ENCODE results near the gene ROBO1. TPM values are rescaled to one million over a fixed set of nuclear protein-coding genes. Genes with fewer than 3 reads are reported as not detected.

ROBO1 gene
- polyA plus RNA-seq, 4 donors: 0.81 to 12.2 (median 2.6) TPM

DNA sequence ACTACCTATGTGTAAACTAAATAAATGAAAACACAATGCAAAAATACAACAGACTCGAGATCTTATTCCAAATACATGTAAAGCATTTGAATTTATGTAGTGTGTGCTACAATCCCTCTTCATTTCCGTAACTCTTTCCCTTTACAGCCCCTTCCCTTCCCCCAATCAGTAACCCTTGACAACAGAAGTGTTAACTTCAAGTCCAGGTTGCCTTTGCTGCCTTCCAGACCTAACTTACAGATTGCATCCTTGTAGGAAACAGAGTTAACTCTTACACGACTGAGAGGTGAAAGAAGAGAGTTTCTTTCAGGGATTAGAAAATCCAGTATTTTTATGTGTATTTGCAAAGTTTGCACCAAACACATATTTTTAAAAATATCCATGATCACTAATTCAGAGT, 1.4 kb upstream of the ROBO1 start:
- H3K27me3 ChIP-seq (ENCODE audit: control insufficient read depth in 3 of 3, insufficient read depth in 3 of 3, low read length in 3 of 3): peaks cover 0 to 41% (median 12%) of the 10 kb centered on the region in 3 donors
- WGBS, 3 donors: 23 to 37% (median 24%) methylated on average over 3 of the region's 3 CpGs
- H3K27ac ChIP-seq (ENCODE audit: low read depth in 1 of 3, low read length in 2 of 3): no peak overlapping the region
- FAIRE-seq: no peak
- H3K36me3 ChIP-seq (ENCODE audit: control insufficient read depth in 3 of 3, insufficient read depth in 2 of 3, low read depth in 1 of 3, low read length in 3 of 3): no peaks in the 10 kb centered on the region
- no peak for DNase-seq
- peaks cover 0 to 8% (median 0%) of the 10 kb centered on the region in 3 donors for H3K4me1 ChIP-seq (ENCODE audit: control insufficient read depth in 3 of 3, insufficient read depth in 2 of 3, low read depth in 1 of 3, low read length in 2 of 3)
- H3K4me3 ChIP-seq (ENCODE audit: low read depth in 1 of 3, low read length in 3 of 3): no peak overlapping the region
- H3K9me3 ChIP-seq (ENCODE audit: control insufficient read depth in 2 of 2, insufficient read depth in 1 of 2, low read depth in 1 of 2, low read length in 1 of 2): peaks cover 0 to 3% of the 10 kb centered on the region in 2 donors

DNA sequence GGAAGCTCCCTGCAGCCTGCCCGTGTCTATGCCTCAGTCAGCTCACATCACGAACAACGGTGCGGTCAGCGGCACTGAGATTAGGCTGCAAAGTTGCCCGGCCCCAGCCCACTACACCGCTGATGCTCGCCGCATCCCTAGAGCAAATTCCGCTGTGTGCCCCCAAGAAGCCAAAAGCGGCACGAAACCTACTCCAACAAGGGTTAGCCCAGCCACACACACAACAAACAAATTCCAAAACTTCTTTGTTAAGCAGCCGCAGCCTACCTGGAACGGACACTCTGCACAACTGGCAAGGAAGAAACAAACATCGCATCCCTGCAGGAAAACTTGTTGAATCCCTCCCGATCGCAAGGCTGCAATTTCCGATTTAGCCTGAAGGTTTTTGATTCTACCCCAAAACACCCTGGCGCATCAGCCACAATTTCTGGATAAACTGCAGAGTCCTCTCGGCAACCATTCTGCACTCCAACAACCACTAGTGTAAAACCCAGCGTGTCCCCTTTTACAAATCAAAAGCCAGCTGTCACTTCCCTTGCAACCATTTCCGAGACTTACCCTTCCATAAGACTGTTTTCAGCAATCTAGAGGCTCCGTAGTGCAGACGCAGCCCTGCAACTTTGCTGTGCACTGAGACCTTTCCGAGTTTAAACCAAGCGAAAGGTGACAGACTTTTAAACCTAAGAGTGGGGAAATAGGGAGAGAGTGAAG, 449 bp downstream of the ROBO1 start:
- no peaks in the 10 kb centered on the region for H3K9me3 ChIP-seq (ENCODE audit: control insufficient read depth in 2 of 2, insufficient read depth in 1 of 2, low read depth in 1 of 2, low read length in 1 of 2)
- no peak overlapping the region for H3K27ac ChIP-seq (ENCODE audit: low read depth in 1 of 3, low read length in 2 of 3)
- H3K4me3 ChIP-seq (ENCODE audit: low read depth in 1 of 3, low read length in 3 of 3): peak overlapping the region in 1 of 3 donors; percentile 34
- H3K4me1 ChIP-seq (ENCODE audit: control insufficient read depth in 3 of 3, insufficient read depth in 2 of 3, low read depth in 1 of 3, low read length in 2 of 3): peaks cover 0 to 8% (median 0%) of the 10 kb centered on the region in 3 donors
- H3K36me3 ChIP-seq (ENCODE audit: control insufficient read depth in 3 of 3, insufficient read depth in 2 of 3, low read depth in 1 of 3, low read length in 3 of 3): no peaks in the 10 kb centered on the region
- H3K27me3 ChIP-seq (ENCODE audit: control insufficient read depth in 3 of 3, insufficient read depth in 3 of 3, low read length in 3 of 3): peaks cover 0 to 44% (median 12%) of the 10 kb centered on the region in 3 donors
- DNase-seq: peak in 1 of 2 donors; percentile 2
- 3 to 12% (median 9%) methylated on average over 26 of the region's 26 CpGs for WGBS, 3 donors
- no peak for FAIRE-seq

DNA sequence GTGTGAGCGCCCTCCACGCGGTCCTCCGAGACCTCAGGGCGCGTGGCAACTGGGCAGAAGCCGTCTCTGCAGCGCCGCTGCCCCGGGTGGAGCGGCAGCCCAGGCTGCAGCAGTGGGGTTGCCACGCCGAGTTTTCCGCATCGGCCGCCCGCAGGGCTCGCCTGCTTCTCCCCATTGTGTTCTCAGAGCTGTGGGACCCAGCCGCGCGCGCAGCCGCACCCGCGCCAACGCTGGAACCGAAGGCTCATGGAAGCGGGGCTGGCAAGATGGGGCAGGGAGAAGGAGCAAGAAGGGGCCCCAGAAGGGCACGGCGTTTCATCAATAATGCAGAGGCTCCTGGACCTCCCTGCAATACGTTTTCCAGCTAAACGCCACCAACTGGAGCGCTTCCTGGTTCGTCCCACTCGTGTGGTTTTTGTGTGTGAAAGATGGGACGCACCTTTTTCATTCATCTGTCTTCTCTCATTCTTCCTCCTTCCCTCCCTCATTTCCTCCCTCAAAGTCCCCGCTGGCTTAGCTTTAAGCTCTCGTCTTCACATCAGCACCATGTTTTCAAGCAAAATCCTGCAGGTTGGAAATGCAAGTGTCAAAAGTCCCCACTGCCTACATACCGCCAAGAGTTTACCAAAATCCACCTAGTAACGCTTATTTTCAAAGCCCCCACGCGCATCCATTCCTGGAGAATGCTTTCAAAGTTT, 1.2 kb downstream of the ROBO1 start:
- H3K4me1 ChIP-seq (ENCODE audit: control insufficient read depth in 3 of 3, insufficient read depth in 2 of 3, low read depth in 1 of 3, low read length in 2 of 3): peaks cover 0 to 8% (median 0%) of the 10 kb centered on the region in 3 donors
- DNase-seq (no peak), FAIRE-seq (no peak)
- H3K27me3 ChIP-seq (ENCODE audit: control insufficient read depth in 3 of 3, insufficient read depth in 3 of 3, low read length in 3 of 3): peaks cover 0 to 44% (median 12%) of the 10 kb centered on the region in 3 donors
- 7 to 27% (median 22%) methylated on average over 42 of the region's 42 CpGs for WGBS, 3 donors
- H3K4me3 ChIP-seq (ENCODE audit: low read depth in 1 of 3, low read length in 3 of 3): peak overlapping the region in 1 of 3 donors; percentile 34
- no peak overlapping the region for H3K27ac ChIP-seq (ENCODE audit: low read depth in 1 of 3, low read length in 2 of 3)
- H3K36me3 ChIP-seq (ENCODE audit: control insufficient read depth in 3 of 3, insufficient read depth in 2 of 3, low read depth in 1 of 3, low read length in 3 of 3): no peaks in the 10 kb centered on the region
- H3K9me3 ChIP-seq (ENCODE audit: control insufficient read depth in 2 of 2, insufficient read depth in 1 of 2, low read depth in 1 of 2, low read length in 1 of 2): no peaks in the 10 kb centered on the region

DNA sequence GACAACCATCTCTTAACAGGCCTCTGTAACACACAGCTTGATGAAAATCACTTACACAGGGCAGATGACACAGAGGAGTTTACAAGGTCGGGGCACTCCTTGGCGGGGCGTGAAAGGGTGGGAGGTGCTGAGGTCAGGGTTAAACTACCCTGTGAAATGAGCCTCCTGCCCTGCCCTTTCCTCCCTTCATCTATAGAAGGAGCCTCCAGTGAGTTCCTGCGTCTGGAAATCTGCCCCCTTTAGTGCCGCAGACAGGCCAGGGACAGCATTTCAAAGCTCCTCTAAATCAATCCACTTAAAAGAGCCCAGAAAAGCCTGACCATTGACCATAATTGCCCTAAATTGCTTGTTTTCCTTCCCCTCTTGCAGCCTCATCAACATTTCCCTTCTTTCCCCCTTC, 1.9 kb downstream of the ROBO1 start:
- DNase-seq (no peak), FAIRE-seq (no peak)
- Histone ChIP-seq H3K27me3 (ENCODE audit: control insufficient read depth in 3 of 3, insufficient read depth in 3 of 3, low read length in 3 of 3) (peaks cover 0 to 44% (median 12%) of the 10 kb centered on the region in 3 donors), H3K9me3 (ENCODE audit: control insufficient read depth in 2 of 2, insufficient read depth in 1 of 2, low read depth in 1 of 2, low read length in 1 of 2) (no peaks in the 10 kb centered on the region), H3K4me3 (ENCODE audit: low read depth in 1 of 3, low read length in 3 of 3) (no peak overlapping the region), H3K27ac (ENCODE audit: low read depth in 1 of 3, low read length in 2 of 3) (no peak overlapping the region), H3K4me1 (ENCODE audit: control insufficient read depth in 3 of 3, insufficient read depth in 2 of 3, low read depth in 1 of 3, low read length in 2 of 3) (peaks cover 0 to 8% (median 0%) of the 10 kb centered on the region in 3 donors), H3K36me3 (ENCODE audit: control insufficient read depth in 3 of 3, insufficient read depth in 2 of 3, low read depth in 1 of 3, low read length in 3 of 3) (no peaks in the 10 kb centered on the region)
- 11 to 29% (median 18%) methylated on average over 5 of the region's 5 CpGs for WGBS, 3 donors

DNA sequence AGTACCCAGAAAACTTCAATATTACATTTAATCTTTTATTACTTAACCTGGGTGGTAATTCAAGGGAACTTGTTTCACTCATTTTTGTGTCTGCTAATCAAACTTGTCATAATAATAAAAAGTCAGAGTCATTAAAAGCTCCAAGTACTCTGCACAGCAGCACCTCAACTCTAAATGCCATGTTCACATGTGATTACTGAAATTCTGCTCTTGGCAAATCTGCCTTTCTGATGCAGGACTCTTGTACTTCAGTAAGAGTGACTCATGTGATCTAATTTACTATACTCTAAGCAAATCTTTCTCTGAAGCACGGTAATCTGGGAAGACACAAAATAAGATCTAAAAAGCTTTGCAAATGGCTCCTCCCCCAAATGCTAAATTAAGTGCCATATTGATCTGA, 6.4 kb downstream of the ROBO1 start:
- WGBS, 3 donors: 42 to 67% (median 51%) methylated on average over 1 of the region's 1 CpG
- H3K27me3 ChIP-seq (ENCODE audit: control insufficient read depth in 3 of 3, insufficient read depth in 3 of 3, low read length in 3 of 3): peaks cover 0 to 22% (median 5%) of the 10 kb centered on the region in 3 donors
- FAIRE-seq (no peak), DNase-seq (no peak)
- H3K9me3 ChIP-seq (ENCODE audit: control insufficient read depth in 2 of 2, insufficient read depth in 1 of 2, low read depth in 1 of 2, low read length in 1 of 2): no peaks in the 10 kb centered on the region
- H3K4me3 ChIP-seq (ENCODE audit: low read depth in 1 of 3, low read length in 3 of 3): no peak overlapping the region
- no peaks in the 10 kb centered on the region for H3K36me3 ChIP-seq (ENCODE audit: control insufficient read depth in 3 of 3, insufficient read depth in 2 of 3, low read depth in 1 of 3, low read length in 3 of 3)
- no peak overlapping the region for H3K27ac ChIP-seq (ENCODE audit: low read depth in 1 of 3, low read length in 2 of 3)
- peaks cover 0 to 3% (median 0%) of the 10 kb centered on the region in 3 donors for H3K4me1 ChIP-seq (ENCODE audit: control insufficient read depth in 3 of 3, insufficient read depth in 2 of 3, low read depth in 1 of 3, low read length in 2 of 3)

DNA sequence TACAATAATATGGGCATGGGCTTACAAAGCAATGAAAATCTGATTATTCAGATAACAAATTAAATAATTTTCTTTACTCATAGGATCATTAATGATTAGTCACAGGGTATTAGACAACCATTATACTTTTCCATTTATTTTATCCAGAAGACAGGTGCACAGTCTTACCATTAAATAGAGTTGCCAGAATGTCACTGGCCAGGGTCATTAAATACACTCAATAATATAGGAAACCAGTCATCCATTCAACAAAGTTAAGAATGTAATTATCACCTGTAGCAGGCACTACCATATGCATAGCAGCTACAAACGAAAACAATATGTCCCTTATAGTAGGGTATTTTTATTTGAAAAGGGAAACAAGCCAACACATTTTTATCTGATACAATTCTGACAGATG, 16.1 kb downstream of the ROBO1 start:
- DNase-seq (no peak), FAIRE-seq (no peak)
- no peaks in the 10 kb centered on the region for H3K4me1 ChIP-seq (ENCODE audit: control insufficient read depth in 3 of 3, insufficient read depth in 2 of 3, low read depth in 1 of 3, low read length in 2 of 3)
- H3K27me3 ChIP-seq (ENCODE audit: control insufficient read depth in 3 of 3, insufficient read depth in 3 of 3, low read length in 3 of 3): no peaks in the 10 kb centered on the region
- H3K27ac ChIP-seq (ENCODE audit: low read depth in 1 of 3, low read length in 2 of 3): no peak overlapping the region
- H3K4me3 ChIP-seq (ENCODE audit: low read depth in 1 of 3, low read length in 3 of 3): no peak overlapping the region
- peaks cover 0 to 5% of the 10 kb centered on the region in 2 donors for H3K9me3 ChIP-seq (ENCODE audit: control insufficient read depth in 2 of 2, insufficient read depth in 1 of 2, low read depth in 1 of 2, low read length in 1 of 2)
- 51 to 73% (median 56%) methylated on average over 1 of the region's 1 CpG for WGBS, 3 donors
- H3K36me3 ChIP-seq (ENCODE audit: control insufficient read depth in 3 of 3, insufficient read depth in 2 of 3, low read depth in 1 of 3, low read length in 3 of 3): no peaks in the 10 kb centered on the region

DNA sequence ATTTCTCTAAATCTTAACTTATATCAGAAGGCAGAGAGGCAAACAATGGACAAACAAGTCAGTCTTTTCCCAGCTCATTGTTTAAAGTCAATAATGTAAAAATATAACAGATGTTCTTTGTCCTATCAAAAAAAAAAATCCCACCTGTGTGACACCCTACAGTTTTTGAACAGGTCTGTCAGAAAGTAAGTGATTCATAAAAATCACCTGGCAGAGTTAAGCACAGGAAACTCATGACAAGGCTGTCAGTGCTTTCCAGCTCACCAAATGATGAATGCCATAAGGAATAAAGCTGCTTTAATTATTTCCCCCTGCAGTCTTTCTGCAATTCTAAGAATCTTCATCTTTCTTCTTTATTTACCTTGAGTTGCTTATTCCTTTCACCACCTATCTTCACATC, 30.3 kb downstream of the ROBO1 start:
- Histone ChIP-seq H3K9me3 (ENCODE audit: control insufficient read depth in 2 of 2, insufficient read depth in 1 of 2, low read depth in 1 of 2, low read length in 1 of 2) (peaks cover 0 to 6% of the 10 kb centered on the region in 2 donors), H3K4me1 (ENCODE audit: control insufficient read depth in 3 of 3, insufficient read depth in 2 of 3, low read depth in 1 of 3, low read length in 2 of 3) (no peaks in the 10 kb centered on the region), H3K27ac (ENCODE audit: low read depth in 1 of 3, low read length in 2 of 3) (no peak overlapping the region), H3K4me3 (ENCODE audit: low read depth in 1 of 3, low read length in 3 of 3) (no peak overlapping the region), H3K36me3 (ENCODE audit: control insufficient read depth in 3 of 3, insufficient read depth in 2 of 3, low read depth in 1 of 3, low read length in 3 of 3) (no peaks in the 10 kb centered on the region), H3K27me3 (ENCODE audit: control insufficient read depth in 3 of 3, insufficient read depth in 3 of 3, low read length in 3 of 3) (no peaks in the 10 kb centered on the region)
- DNase-seq (no peak), FAIRE-seq (no peak)

DNA sequence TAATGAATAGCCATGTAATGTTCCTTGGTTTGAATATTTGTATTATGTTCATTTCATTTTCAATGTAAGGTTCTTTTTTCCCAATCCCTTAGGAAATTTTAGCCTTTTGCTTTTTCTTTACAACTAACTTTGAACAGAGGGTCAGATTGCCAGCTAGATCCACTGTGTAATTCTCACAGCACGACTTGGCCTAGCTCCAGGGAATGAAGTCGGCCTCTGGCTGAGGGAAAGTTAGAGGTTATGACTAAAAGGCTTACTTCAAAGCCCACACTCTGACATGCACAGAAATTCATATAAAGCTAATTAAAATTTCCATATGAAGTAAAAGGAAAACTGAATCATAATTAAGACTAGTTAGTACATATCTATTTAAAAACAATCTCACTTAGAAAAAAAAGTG, 38.7 kb downstream of the ROBO1 start:
- Histone ChIP-seq H3K9me3 (ENCODE audit: control insufficient read depth in 2 of 2, insufficient read depth in 1 of 2, low read depth in 1 of 2, low read length in 1 of 2) (no peaks in the 10 kb centered on the region), H3K27me3 (ENCODE audit: control insufficient read depth in 3 of 3, insufficient read depth in 3 of 3, low read length in 3 of 3) (no peaks in the 10 kb centered on the region), H3K4me1 (ENCODE audit: control insufficient read depth in 3 of 3, insufficient read depth in 2 of 3, low read depth in 1 of 3, low read length in 2 of 3) (no peaks in the 10 kb centered on the region), H3K36me3 (ENCODE audit: control insufficient read depth in 3 of 3, insufficient read depth in 2 of 3, low read depth in 1 of 3, low read length in 3 of 3) (no peaks in the 10 kb centered on the region), H3K4me3 (ENCODE audit: low read depth in 1 of 3, low read length in 3 of 3) (no peak overlapping the region), H3K27ac (ENCODE audit: low read depth in 1 of 3, low read length in 2 of 3) (no peak overlapping the region)
- peak in 1 of 2 donors; percentile 1 for DNase-seq
- FAIRE-seq: no peak
- 23 to 36% (median 31%) methylated on average over 2 of the region's 2 CpGs for WGBS, 3 donors

Measured in small intestine (tissue), 7 donors.